NCI-H524 (cell line): ENCODE measurements around the gene ERBB4.

Experiments used
- DNase-seq, 2 experiments: peaks; one replicate each; lab custom pipeline; 2025; lab: John Stamatoyannopoulos, UW

Gene ERBB4

DNA sequence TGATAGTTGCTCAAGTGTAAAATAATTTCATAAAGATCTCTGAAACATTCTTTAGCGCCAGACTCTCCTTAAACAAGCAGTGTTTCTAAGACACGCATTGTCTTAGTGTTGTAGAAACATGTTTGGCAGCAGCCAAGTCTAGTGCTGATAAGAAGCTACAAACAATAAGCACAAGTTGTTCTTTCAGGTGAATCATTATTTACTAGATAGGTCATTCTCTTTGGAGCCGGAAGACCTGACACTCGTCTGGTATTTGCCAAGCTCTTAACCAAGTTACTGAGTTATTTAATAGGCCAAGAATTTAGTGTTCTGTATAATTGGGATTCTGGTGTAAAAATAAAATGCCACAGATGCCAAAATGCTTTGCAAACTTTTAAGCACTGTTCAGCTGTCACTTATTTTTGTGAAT lies 1130.1 kb downstream of the ERBB4 start:
- no peak for DNase-seq

GRCh38 chr2:211407076-211407475 lies 1131.5 kb downstream of the ERBB4 start:
- no peak for DNase-seq

DNA sequence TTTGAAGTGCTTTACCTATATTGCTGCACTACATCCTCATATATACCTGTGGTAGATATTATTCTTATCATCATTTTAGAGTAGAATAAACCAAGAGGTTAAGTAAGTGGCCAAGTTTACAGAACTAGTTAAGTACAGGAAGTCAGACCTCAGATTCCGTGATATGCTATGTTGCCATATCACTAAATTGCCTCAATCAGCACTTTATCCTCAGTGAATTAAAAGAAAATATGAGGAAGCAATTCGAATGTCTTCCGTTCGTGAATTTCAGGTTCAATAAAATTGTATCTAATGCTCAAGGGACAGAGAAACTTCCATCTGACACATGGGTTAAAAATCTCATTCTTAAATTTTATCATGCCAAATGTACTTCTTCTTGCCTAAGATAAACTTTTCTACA lies 1133.6 kb downstream of the ERBB4 start:
- DNase-seq: no peak

- DNase-seq: no peak
Measured at GRCh38 chr2:211404098-211404497, 1134.5 kb downstream of the ERBB4 start.

GRCh38 chr2:211401328-211401727 lies 1137.3 kb downstream of the ERBB4 start:
- no peak for DNase-seq

DNA sequence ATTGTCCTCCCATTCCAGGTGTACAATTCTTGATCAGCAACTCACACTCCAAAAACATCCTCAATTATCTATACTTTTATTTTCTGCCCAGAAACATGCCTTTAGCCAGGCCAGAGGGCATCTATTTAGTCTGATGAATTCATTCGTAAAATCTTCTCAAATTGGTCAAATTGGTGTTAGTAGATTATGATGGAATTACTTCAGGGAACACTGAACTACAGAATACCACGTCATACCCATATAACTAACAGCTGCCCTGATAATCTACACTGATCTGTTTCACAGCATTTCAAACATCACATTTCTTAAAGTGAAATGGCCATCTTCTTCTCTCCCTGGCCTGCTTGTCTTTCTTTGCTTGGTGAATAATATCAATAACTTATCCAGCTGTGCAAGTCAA lies 1140.8 kb downstream of the ERBB4 start:
- DNase-seq: no peak

GRCh38 chr2:211396815-211397214 lies 1141.8 kb downstream of the ERBB4 start:
- DNase-seq: peak in 1 of 2 experiments; percentile 43

DNA sequence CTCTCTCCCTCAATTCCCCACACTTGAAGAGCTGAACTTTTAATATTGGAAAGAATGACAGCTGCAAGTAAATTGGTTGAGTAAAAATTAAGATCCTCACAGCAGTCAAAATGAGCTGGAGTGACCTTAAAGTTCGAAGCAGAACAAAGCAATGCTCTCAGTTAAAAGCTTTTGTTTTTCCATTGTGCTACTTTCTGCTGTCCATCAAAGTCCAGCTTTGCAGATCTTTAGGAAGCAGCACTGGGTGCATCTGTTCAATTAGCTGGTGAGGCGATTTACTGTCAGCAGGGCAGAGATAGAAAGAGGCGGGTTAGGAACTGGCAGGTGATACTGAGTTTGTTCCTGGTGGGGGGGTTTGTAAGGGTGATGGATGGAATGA lies 1147.4 kb downstream of the ERBB4 start:
- DNase-seq: peak in 1 of 2 experiments; percentile 4

GRCh38 chr2:211390536-211391188 lies 1147.9 kb downstream of the ERBB4 start:
- DNase-seq: no peak

- no peak for DNase-seq
Measured at GRCh38 chr2:211387734-211388133, 1150.9 kb downstream of the ERBB4 start.

GRCh38 chr2:211380041-211380440 lies 1158.6 kb downstream of the ERBB4 start:
- DNase-seq: no peak

GRCh38 chr2:211376410-211376809 lies 1162.2 kb downstream of the ERBB4 start:
- no peak for DNase-seq

GRCh38 chr2:211373203-211373602 lies 1165.4 kb downstream of the ERBB4 start:
- DNase-seq: no peak

GRCh38 chr2:211371465-211371864 lies 1167.1 kb downstream of the ERBB4 start:
- DNase-seq: no peak

DNA sequence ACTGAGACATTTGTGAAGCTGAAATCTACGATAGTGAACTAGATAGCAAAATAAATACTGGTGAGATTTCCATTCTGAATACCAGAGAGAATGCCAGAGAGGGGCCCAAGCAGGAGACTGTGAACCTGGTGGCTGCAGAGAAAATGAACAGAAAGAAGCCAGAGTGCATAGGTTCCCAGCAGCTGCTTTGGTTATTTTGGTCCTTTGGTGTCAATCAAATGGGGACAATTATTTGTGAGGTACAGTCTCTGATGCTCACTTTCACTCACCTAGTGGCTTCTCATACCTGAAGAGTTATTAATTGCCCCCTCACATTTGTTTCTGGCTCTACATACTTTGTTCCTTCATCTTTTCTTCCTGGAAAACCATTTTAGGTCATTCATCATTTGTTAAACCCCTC lies 1170.1 kb downstream of the ERBB4 start:
- DNase-seq: no peak

GRCh38 chr2:211367711-211368110 lies 1170.9 kb downstream of the ERBB4 start:
- no peak for DNase-seq

DNA sequence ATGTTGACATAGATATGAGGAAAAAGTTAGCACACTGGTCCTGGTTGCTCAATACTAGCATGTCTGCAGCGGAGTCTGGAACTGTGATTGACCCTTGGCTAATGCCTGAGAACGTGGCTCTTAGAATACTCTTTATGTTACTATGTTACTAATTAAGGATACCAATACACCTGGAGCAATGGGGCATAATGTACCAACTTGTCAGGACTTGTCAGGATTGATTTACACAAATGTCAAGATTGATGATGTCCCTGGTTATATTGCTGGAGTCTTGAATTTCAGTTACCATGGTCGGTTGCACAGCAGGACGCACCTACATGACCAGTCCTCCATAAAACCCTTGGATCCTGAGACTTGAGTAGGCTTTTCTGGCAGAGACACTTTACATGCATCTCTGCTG lies 1171.3 kb downstream of the ERBB4 start:
- no peak for DNase-seq

DNA sequence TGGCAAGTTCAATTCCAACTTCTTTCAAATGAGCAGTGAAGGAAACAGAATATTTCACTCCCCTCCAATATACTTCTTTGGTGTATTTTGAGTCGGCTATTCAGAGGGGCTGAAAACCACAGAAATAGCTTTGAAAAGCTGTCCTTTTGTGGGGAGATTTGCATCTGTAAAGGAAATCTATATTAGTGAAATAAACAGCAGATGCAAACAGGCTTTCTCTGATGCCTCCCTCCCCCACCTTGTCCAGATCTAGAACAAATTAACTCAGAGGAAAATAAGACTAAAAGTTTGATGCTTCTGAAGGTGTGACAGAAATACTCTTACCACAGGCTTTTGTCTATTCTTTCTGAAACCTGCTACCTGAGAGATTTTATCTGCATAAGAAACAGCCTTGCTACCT lies 1173.7 kb downstream of the ERBB4 start:
- DNase-seq: no peak

DNA sequence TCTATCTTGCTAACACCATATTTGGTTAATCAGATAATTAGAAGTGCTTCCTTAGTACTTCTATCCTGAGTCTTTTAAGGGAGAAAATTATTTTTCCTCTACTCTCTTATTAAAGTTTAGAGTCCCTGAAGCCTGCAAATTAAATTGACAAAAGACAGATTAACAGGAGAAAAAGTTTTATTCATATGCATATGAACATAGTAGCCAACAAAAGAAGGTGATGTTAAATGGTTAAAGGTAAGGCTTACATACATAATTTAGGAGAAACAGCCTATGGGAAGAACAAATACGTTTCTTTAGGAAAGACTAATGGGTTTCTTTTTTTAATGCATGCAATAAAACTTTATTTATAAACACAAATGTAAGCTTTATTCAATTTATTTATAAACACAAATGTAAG lies 1177.2 kb downstream of the ERBB4 start:
- DNase-seq: no peak

GRCh38 chr2:211359347-211359746 lies 1179.3 kb downstream of the ERBB4 start:
- no peak for DNase-seq

DNA sequence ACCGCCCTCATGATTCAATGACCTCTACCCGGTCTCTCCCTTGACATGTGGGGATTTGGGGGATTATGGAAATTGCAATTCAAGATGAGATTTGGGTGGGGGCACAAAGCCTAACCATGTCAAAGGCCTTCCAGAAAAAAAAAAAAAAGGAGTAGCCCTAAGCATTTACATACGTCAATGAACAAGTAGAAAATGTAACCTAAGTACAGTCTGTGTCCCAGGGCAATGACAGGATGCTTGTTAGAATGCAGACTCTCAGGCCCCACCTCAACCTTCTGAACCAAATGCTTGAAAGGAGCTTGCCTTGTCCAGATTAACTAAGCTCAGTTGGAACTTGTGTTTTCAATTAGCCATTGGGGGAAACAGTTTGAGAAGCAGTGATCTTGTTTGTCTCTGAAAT lies 1180.1 kb downstream of the ERBB4 start:
- DNase-seq: no peak

GRCh38 chr2:211354481-211354880 lies 1184.1 kb downstream of the ERBB4 start:
- no peak for DNase-seq

GRCh38 chr2:211351987-211352386 lies 1186.6 kb downstream of the ERBB4 start:
- no peak for DNase-seq

DNA sequence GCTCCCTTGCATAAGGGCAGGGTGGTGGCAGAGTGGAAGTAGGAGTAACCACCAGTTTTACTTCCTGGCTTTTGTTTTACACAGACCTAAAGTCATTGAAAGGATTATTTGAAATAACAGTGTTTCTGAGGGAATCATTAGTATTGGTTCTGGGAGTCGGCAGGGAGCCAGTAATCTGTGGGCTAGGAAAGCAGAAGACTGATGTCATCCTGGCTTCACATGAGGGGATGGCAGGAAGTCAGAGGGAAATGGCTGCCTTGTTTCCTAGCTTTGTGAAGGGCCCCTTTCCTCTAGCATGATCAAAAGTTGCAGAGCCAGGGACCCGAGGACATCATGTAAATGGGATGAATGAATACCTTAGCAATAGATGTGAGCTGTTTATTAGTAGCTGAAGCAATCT lies 1189.6 kb downstream of the ERBB4 start:
- DNase-seq: no peak

- no peak for DNase-seq
Measured at GRCh38 chr2:211347328-211347727, 1191.3 kb downstream of the ERBB4 start.
